Panc1 (cell line): ENCODE data around the gene TSPAN5.

Source experiments
- POLR2AphosphoS5 ChIP-seq: IDR thresholded peaks from 2 replicates; pipeline ENCODE4 v1.6.1; 2012; ENCODE audit warnings: mild to moderate bottlenecking, low read depth, low read length, moderate library complexity
- SIN3A ChIP-seq: IDR thresholded peaks from 2 replicates; pipeline ENCODE4 v1.6.1; 2012; ENCODE audit warnings: low read depth, mild to moderate bottlenecking, low read length, moderate library complexity, borderline replicate concordance; ENCODE audit not compliant: insufficient read depth
- TF ChIP-seq, protein P1 (sequence below): fragments of 450-650 bp; IDR thresholded peaks from 2 replicates; pipeline ENCODE4 v1.5.1; 2017; ENCODE audit warnings: mild to moderate bottlenecking
- TF ChIP-seq, protein P2 (sequence below), 2 experiments: IDR thresholded peaks; 2 replicates each; pipeline ENCODE4 v1.6.1; 2011 to 2012; ENCODE audit warnings: low read depth in 2 of 2, control low read depth in 1 of 2, low read length in 1 of 2, mild to moderate bottlenecking in 1 of 2, moderate library complexity in 1 of 2; ENCODE audit not compliant: insufficient read depth in 1 of 2

GRCh38 chr4:98530572-98530971 is 127.8 kb downstream of the TSPAN5 start:
- TF ChIP-seq, protein P1, sequence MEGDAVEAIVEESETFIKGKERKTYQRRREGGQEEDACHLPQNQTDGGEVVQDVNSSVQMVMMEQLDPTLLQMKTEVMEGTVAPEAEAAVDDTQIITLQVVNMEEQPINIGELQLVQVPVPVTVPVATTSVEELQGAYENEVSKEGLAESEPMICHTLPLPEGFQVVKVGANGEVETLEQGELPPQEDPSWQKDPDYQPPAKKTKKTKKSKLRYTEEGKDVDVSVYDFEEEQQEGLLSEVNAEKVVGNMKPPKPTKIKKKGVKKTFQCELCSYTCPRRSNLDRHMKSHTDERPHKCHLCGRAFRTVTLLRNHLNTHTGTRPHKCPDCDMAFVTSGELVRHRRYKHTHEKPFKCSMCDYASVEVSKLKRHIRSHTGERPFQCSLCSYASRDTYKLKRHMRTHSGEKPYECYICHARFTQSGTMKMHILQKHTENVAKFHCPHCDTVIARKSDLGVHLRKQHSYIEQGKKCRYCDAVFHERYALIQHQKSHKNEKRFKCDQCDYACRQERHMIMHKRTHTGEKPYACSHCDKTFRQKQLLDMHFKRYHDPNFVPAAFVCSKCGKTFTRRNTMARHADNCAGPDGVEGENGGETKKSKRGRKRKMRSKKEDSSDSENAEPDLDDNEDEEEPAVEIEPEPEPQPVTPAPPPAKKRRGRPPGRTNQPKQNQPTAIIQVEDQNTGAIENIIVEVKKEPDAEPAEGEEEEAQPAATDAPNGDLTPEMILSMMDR = no peak
- no peak for TF ChIP-seq SIN3A
- TF ChIP-seq, protein P2, sequence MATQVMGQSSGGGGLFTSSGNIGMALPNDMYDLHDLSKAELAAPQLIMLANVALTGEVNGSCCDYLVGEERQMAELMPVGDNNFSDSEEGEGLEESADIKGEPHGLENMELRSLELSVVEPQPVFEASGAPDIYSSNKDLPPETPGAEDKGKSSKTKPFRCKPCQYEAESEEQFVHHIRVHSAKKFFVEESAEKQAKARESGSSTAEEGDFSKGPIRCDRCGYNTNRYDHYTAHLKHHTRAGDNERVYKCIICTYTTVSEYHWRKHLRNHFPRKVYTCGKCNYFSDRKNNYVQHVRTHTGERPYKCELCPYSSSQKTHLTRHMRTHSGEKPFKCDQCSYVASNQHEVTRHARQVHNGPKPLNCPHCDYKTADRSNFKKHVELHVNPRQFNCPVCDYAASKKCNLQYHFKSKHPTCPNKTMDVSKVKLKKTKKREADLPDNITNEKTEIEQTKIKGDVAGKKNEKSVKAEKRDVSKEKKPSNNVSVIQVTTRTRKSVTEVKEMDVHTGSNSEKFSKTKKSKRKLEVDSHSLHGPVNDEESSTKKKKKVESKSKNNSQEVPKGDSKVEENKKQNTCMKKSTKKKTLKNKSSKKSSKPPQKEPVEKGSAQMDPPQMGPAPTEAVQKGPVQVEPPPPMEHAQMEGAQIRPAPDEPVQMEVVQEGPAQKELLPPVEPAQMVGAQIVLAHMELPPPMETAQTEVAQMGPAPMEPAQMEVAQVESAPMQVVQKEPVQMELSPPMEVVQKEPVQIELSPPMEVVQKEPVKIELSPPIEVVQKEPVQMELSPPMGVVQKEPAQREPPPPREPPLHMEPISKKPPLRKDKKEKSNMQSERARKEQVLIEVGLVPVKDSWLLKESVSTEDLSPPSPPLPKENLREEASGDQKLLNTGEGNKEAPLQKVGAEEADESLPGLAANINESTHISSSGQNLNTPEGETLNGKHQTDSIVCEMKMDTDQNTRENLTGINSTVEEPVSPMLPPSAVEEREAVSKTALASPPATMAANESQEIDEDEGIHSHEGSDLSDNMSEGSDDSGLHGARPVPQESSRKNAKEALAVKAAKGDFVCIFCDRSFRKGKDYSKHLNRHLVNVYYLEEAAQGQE (IDR thresholded peaks at IDR 0.05; ENCODE audit: insufficient read depth in 1 of 2, low read depth in 2 of 2, low read length in 1 of 2) = no peak
- no peak for TF ChIP-seq POLR2AphosphoS5
